ENCODE results near the gene NTSR1. TPM values are rescaled to one million over a fixed set of nuclear protein-coding genes. Genes with fewer than 3 reads are reported as not detected.

Gene NTSR1
- polyA plus RNA-seq, 1 donor from 2014 or later = 0.05 TPM

DNA sequence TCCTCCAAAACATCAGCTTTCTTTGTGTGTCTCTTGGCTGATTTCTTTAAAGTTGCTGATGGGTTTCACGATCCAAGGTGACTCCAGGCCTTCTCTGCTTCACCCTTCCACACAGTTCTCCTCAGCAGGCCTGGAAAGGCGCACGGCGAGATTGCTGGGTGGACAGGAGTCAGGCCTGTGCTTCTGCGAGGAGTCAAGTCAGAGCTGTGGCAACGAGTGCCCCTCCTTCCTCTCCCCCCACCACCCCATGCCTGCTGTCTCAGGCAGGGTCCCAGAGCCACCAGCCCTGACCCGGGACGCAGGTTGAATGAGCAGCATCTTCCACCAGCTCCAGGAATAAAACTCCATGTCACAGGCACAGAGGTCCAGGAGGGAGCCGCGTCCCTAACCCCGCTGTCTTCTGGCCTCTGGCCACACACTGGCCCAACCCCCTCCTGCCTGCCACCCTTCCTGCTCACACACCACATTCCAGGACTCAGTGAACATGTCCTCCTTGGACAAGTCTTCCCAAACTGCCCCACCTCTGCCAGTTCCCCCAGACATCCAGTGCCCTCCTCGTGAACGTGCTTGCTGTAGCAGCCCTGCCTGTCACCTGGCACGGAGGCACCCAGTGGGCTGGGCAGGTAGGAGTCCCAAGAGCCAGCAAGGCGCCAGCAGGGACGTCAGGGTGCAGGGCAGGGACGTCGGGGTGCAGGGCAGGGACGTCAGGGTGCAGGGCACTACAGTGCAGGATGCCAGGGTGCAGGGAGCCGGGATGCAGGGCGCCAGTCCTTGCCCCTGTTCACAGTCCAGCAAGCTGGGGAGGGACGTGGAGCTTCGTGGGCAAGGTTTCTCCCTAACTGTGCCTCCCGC, 7.2 kb upstream of the NTSR1 start:
- H3K4me2 ChIP-seq (ENCODE audit: low read length) = no peak overlapping the region
- no peak overlapping the region for H3K9ac ChIP-seq (ENCODE audit: low read length)
- H3K36me3 ChIP-seq (ENCODE audit: insufficient read depth, low read length) = no peaks in the 10 kb centered on the region
- H3K27me3 ChIP-seq (ENCODE audit: insufficient read depth, low read depth, low read length) = no peaks in the 10 kb centered on the region
- TF ChIP-seq SMC3 (conservative IDR thresholded peaks at IDR 0.05; ENCODE audit: poor library complexity) (no peak), TAF1 (IDR thresholded peaks at IDR 0.05; ENCODE audit: low read depth) (no peak), EP300 (conservative IDR thresholded peaks at IDR 0.05; ENCODE audit: poor library complexity, severe bottlenecking) (no peak), MXI1 (conservative IDR thresholded peaks at IDR 0.05; ENCODE audit: poor library complexity, severe bottlenecking) (no peak), EZH2 (IDR thresholded peaks at IDR 0.05; ENCODE audit: borderline replicate concordance, insufficient read depth, low read length, poor library complexity, severe bottlenecking) (no peak), POLR2AphosphoS5 (IDR thresholded peaks at IDR 0.05) (no peak), RAD21 (conservative IDR thresholded peaks at IDR 0.05) (no peak)
- TF ChIP-seq, protein P1, sequence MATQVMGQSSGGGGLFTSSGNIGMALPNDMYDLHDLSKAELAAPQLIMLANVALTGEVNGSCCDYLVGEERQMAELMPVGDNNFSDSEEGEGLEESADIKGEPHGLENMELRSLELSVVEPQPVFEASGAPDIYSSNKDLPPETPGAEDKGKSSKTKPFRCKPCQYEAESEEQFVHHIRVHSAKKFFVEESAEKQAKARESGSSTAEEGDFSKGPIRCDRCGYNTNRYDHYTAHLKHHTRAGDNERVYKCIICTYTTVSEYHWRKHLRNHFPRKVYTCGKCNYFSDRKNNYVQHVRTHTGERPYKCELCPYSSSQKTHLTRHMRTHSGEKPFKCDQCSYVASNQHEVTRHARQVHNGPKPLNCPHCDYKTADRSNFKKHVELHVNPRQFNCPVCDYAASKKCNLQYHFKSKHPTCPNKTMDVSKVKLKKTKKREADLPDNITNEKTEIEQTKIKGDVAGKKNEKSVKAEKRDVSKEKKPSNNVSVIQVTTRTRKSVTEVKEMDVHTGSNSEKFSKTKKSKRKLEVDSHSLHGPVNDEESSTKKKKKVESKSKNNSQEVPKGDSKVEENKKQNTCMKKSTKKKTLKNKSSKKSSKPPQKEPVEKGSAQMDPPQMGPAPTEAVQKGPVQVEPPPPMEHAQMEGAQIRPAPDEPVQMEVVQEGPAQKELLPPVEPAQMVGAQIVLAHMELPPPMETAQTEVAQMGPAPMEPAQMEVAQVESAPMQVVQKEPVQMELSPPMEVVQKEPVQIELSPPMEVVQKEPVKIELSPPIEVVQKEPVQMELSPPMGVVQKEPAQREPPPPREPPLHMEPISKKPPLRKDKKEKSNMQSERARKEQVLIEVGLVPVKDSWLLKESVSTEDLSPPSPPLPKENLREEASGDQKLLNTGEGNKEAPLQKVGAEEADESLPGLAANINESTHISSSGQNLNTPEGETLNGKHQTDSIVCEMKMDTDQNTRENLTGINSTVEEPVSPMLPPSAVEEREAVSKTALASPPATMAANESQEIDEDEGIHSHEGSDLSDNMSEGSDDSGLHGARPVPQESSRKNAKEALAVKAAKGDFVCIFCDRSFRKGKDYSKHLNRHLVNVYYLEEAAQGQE (IDR thresholded peaks at IDR 0.05; ENCODE audit: borderline replicate concordance) = no peak
- TF ChIP-seq, protein P2, sequence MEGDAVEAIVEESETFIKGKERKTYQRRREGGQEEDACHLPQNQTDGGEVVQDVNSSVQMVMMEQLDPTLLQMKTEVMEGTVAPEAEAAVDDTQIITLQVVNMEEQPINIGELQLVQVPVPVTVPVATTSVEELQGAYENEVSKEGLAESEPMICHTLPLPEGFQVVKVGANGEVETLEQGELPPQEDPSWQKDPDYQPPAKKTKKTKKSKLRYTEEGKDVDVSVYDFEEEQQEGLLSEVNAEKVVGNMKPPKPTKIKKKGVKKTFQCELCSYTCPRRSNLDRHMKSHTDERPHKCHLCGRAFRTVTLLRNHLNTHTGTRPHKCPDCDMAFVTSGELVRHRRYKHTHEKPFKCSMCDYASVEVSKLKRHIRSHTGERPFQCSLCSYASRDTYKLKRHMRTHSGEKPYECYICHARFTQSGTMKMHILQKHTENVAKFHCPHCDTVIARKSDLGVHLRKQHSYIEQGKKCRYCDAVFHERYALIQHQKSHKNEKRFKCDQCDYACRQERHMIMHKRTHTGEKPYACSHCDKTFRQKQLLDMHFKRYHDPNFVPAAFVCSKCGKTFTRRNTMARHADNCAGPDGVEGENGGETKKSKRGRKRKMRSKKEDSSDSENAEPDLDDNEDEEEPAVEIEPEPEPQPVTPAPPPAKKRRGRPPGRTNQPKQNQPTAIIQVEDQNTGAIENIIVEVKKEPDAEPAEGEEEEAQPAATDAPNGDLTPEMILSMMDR (IDR thresholded peaks at IDR 0.05; ENCODE audit: poor library complexity, severe bottlenecking) = no peak
- H3F3A ChIP-seq (ENCODE audit: insufficient read depth, low read length, poor library complexity, severe bottlenecking) = no peaks in the 10 kb centered on the region
- no peaks in the 10 kb centered on the region for H4K20me1 ChIP-seq (ENCODE audit: insufficient read depth)
- H3K4me3 ChIP-seq (ENCODE audit: low read length) = no peak overlapping the region
- H2AFZ ChIP-seq (ENCODE audit: low read depth, low read length) = no peak overlapping the region
- no peaks in the 10 kb centered on the region for H3K9me2 ChIP-seq (ENCODE audit: insufficient read depth, low read length)
- H3K9me3 ChIP-seq (ENCODE audit: low read length) = no peaks in the 10 kb centered on the region
- no peaks in the 10 kb centered on the region for H3K79me2 ChIP-seq (replicated peaks; ENCODE audit: insufficient read depth, low read length)
- no peak overlapping the region for H3K27ac ChIP-seq (ENCODE audit: low read length)

DNA sequence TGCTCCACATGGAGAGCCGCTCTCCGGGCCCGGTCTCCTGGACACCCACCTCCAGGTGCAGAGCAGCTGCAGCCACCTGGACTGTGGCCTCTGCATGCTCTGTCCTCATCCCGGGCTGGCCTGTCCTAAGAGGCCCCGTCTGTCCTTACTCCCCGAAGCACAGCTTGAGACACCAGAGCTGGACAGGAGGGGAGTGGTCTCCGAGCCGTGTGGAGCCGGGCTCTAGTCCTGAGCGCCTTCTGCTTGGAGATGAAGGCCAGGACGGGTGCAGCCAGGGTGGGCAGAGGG, 6.7 kb upstream of the NTSR1 start:
- Histone ChIP-seq H3K36me3 (ENCODE audit: insufficient read depth, low read length) (no peaks in the 10 kb centered on the region), H3K9me2 (ENCODE audit: insufficient read depth, low read length) (no peaks in the 10 kb centered on the region), H3F3A (ENCODE audit: insufficient read depth, low read length, poor library complexity, severe bottlenecking) (no peaks in the 10 kb centered on the region), H3K27me3 (ENCODE audit: insufficient read depth, low read depth, low read length) (no peaks in the 10 kb centered on the region), H3K4me3 (ENCODE audit: low read length) (no peak overlapping the region), H3K4me2 (ENCODE audit: low read length) (no peak overlapping the region), H3K9me3 (ENCODE audit: low read length) (no peaks in the 10 kb centered on the region), H3K27ac (ENCODE audit: low read length) (no peak overlapping the region), H3K79me2 (replicated peaks; ENCODE audit: insufficient read depth, low read length) (no peaks in the 10 kb centered on the region), H2AFZ (ENCODE audit: low read depth, low read length) (no peak overlapping the region), H4K20me1 (ENCODE audit: insufficient read depth) (no peaks in the 10 kb centered on the region), H3K9ac (ENCODE audit: low read length) (no peak overlapping the region)
- TF ChIP-seq, protein P2 (IDR thresholded peaks at IDR 0.05; ENCODE audit: poor library complexity, severe bottlenecking) = no peak
- TF ChIP-seq RAD21 (conservative IDR thresholded peaks at IDR 0.05) (no peak), EZH2 (IDR thresholded peaks at IDR 0.05; ENCODE audit: borderline replicate concordance, insufficient read depth, low read length, poor library complexity, severe bottlenecking) (no peak), POLR2AphosphoS5 (IDR thresholded peaks at IDR 0.05) (no peak), SMC3 (conservative IDR thresholded peaks at IDR 0.05; ENCODE audit: poor library complexity) (no peak), EP300 (conservative IDR thresholded peaks at IDR 0.05; ENCODE audit: poor library complexity, severe bottlenecking) (no peak), MXI1 (conservative IDR thresholded peaks at IDR 0.05; ENCODE audit: poor library complexity, severe bottlenecking) (no peak), TAF1 (IDR thresholded peaks at IDR 0.05; ENCODE audit: low read depth) (no peak)
- TF ChIP-seq, protein P1 (IDR thresholded peaks at IDR 0.05; ENCODE audit: borderline replicate concordance) = no peak

Data from neural cell (in vitro differentiated cells).